ENCODE results near the gene RFPL1.

GRCh38 chr22:29434288-29434687 is 4.1 kb upstream of the RFPL1 start:
- TF ChIP-seq CTCF (IDR thresholded peaks at IDR 0.05 in 4 of 5, conservative IDR thresholded peaks at IDR 0.05 in 1 of 5) (no peak), POLR2A (IDR thresholded peaks at IDR 0.05) (no peak)

All from gastrocnemius medialis (tissue), 4 donors.